Fibroblast of the aortic adventitia (primary cell): Measurements from ENCODE around the gene FADS1. TPM values are rescaled to one million over a fixed set of nuclear protein-coding genes. Genes with fewer than 3 reads are reported as not detected.

Experiments used
- DNase-seq: peaks from one replicate; pipeline ENCODE4 v3.0.0-alpha.2; 2010; ENCODE audit warnings: low read depth
- H3K4me3 ChIP-seq: 2 replicates; pipeline ENCODE4 v1.5.1; 2011; ENCODE audit warnings: low read depth, mild to moderate bottlenecking, control low read depth, low read length, moderate library complexity
- CTCF ChIP-seq: IDR thresholded peaks from 2 replicates; pipeline ENCODE4 v1.5.1; 2011; ENCODE audit warnings: mild to moderate bottlenecking, low read length, control low read depth, inconsistent platforms; ENCODE audit not compliant: insufficient read depth
- total RNA-seq: library from RNA; depleted of rRNA; stranded (reverse); fragments of >200 nt; gene quantifications from 2 replicates; pipeline ENCODE4 v1.2.3, GENCODE V29; 2012; ENCODE audit warnings: low replicate concordance

The FADS1 gene
- total RNA-seq, 1 donor, result 74.1 TPM

- no peak for DNase-seq
- no peak overlapping the region for H3K4me3 ChIP-seq
Observed at GRCh38 chr11:61757213-61757862, 59.5 kb downstream of the FADS1 start.

GRCh38 chr11:61756452-61757212 lies 60.2 kb downstream of the FADS1 start:
- H3K4me3 ChIP-seq, result no peak overlapping the region
- no peak for DNase-seq

More at GRCh38 chr11:61757213-61757862, 59.5 kb downstream of the FADS1 start:
- TF ChIP-seq CTCF, result no peak

GRCh38 chr11:61756147-61756451 lies 60.7 kb downstream of the FADS1 start:
- no peak overlapping the region for H3K4me3 ChIP-seq
- no peak for DNase-seq
- no peak for TF ChIP-seq CTCF

More at GRCh38 chr11:61756452-61757212, 60.2 kb downstream of the FADS1 start:
- no peak for TF ChIP-seq CTCF

GRCh38 chr11:61754534-61755482 lies 62.0 kb downstream of the FADS1 start:
- TF ChIP-seq CTCF, result no peak
- no peak overlapping the region for H3K4me3 ChIP-seq
- no peak for DNase-seq

GRCh38 chr11:61753672-61754071 lies 63.1 kb downstream of the FADS1 start:
- DNase-seq, result no peak
- no peak overlapping the region for H3K4me3 ChIP-seq
- TF ChIP-seq CTCF, result no peak

GRCh38 chr11:61752925-61753521 lies 63.8 kb downstream of the FADS1 start:
- no peak for DNase-seq
- no peak for TF ChIP-seq CTCF
- peak overlapping the region; percentile 31 for H3K4me3 ChIP-seq
